HCT116 (cell line): ENCODE measurements around the gene CDX1. TPM values are rescaled to one million over a fixed set of nuclear protein-coding genes. Genes with fewer than 3 reads are reported as not detected.

ENCODE experiments used
- ATAC-seq: fragments of 200-7000 bp; cut with Tn5 transposase; 2 replicates; pipeline ENCODE4 v1.9.1; 2020; ENCODE audit warnings: mild to moderate bottlenecking, moderate library complexity
- BruUV-seq: library from RNA; stranded (reverse); fragments of 400-500 nt; replicated peaks from 2 replicates; lab custom pipeline; 2021; lab: Mats Ljungman, UMichigan
- CTCF ChIA-PET: fragments of 300-600 bp; sonication (Branson Sonifier 250); formaldehyde crosslinking; loops from one replicate; lab custom pipeline; 2021; ENCODE audit warnings: antibody characterized with exemption; lab: Charles Lee
- POLR2A ChIA-PET: fragments of 300-600, 350-600 bp; sonication (Branson Sonifier 250); formaldehyde crosslinking; loops from one replicate; lab custom pipeline; 2021; ENCODE audit warnings: antibody characterized with exemption; lab: Charles Lee
- RAD21 ChIA-PET, 2 experiments: fragments of 300-600 bp; sonication (Branson Sonifier 250); formaldehyde crosslinking; loops; one replicate each; lab custom pipeline; 2023; ENCODE audit warnings: low total read pairs in 2 of 2; ENCODE audit not compliant: uncharacterized antibody in 2 of 2, unreplicated experiment in 2 of 2, low non-redundant PET in 1 of 2; lab: Charles Lee
- DNase-seq: peaks from one replicate; pipeline ENCODE4 v3.0.0-alpha.2; 2010; ENCODE audit warnings: low read depth, low spot score
- H2AFZ ChIP-seq: fragments of 200-600 bp; shearing (Covaris generic), sonication (generic); 2 replicates; pipeline ENCODE4 v1.6.1; 2017; ENCODE audit warnings: low read depth, mixed run types, mixed read lengths, antibody characterized with exemption, low read length; ENCODE audit not compliant: poor library complexity, severe bottlenecking
- H3K27ac ChIP-seq: 2 replicates; pipeline ENCODE4 v1.5.1; 2012; ENCODE audit warnings: low read depth, low read length
- H3K27me3 ChIP-seq: fragments of 200-600 bp; sonication (generic); 2 replicates; pipeline ENCODE4 v1.6.1; 2016; ENCODE audit warnings: mixed run types, low read length, mixed read lengths; ENCODE audit not compliant: insufficient read depth
- H3K36me3 ChIP-seq, 2 experiments: fragments of 200-500 bp in 1 of 2; fragments of 200-600 bp in 1 of 2; sonication (Bioruptor generic) in 1 of 2; sonication (generic) in 1 of 2; 2 replicates each; pipeline versions ENCODE4 v1.5.1 to v1.6.1; 2014 to 2016; ENCODE audit warnings: low read length in 2 of 2, inconsistent platforms in 1 of 2, mixed read lengths in 1 of 2, mixed run types in 1 of 2; ENCODE audit not compliant: insufficient read depth in 2 of 2, control insufficient read depth in 1 of 2
- H3K4me1 ChIP-seq, 2 experiments: fragments of 200-600 bp in 1 of 2; sonication (generic) in 1 of 2; 2 replicates each; pipeline versions ENCODE4 v1.5.1 to v1.6.1; 2012 to 2017; ENCODE audit warnings: low read length in 2 of 2, inconsistent platforms in 1 of 2, mild to moderate bottlenecking in 1 of 2, mixed read lengths in 1 of 2, mixed run types in 1 of 2, moderate library complexity in 1 of 2; ENCODE audit not compliant: insufficient read depth in 2 of 2, control insufficient read depth in 1 of 2
- H3K4me2 ChIP-seq: fragments of 200-600 bp; sonication (generic); 2 replicates; pipeline ENCODE4 v1.6.1; 2017; ENCODE audit warnings: mixed run types, low read length, mixed read lengths
- H3K4me3 ChIP-seq, 2 experiments: fragments of 200-600 bp in 1 of 2; sonication (generic) in 1 of 2; replicated peaks in 1 of 2; 2 replicates each; pipeline ENCODE4 v1.5.1; 2011 to 2016; ENCODE audit warnings: low read length in 2 of 2, control low read depth in 1 of 2, low read depth in 1 of 2, mild to moderate bottlenecking in 1 of 2, mixed read lengths in 1 of 2, mixed run types in 1 of 2
- H3K79me2 ChIP-seq: fragments of 200-600 bp; sonication (generic); 2 replicates; pipeline ENCODE4 v1.6.1; 2017; ENCODE audit warnings: mild to moderate bottlenecking, mixed run types, low read length, moderate library complexity, mixed read lengths; ENCODE audit not compliant: insufficient read depth
- H3K9ac ChIP-seq: fragments of 200-600 bp; sonication (generic); 2 replicates; pipeline ENCODE4 v1.6.1; 2016; ENCODE audit warnings: low read length, mixed read lengths
- H3K9me2 ChIP-seq: fragments of 200-600 bp; sonication (generic), shearing (Covaris generic); 2 replicates; pipeline ENCODE4 v1.6.1; 2017; ENCODE audit warnings: mixed run types, mild to moderate bottlenecking, moderate library complexity; ENCODE audit not compliant: insufficient read depth
- H3K9me3 ChIP-seq, 2 experiments: fragments of 200-500 bp in 1 of 2; fragments of 200-600 bp in 1 of 2; sonication (Bioruptor generic) in 1 of 2; sonication (generic) in 1 of 2; 2 replicates each; pipeline ENCODE4 v1.6.1; 2014 to 2017; ENCODE audit warnings: low read length in 2 of 2, mixed read lengths in 2 of 2, inconsistent platforms in 1 of 2, low read depth in 1 of 2, mild to moderate bottlenecking in 1 of 2, mixed run types in 1 of 2, moderate library complexity in 1 of 2; ENCODE audit not compliant: control insufficient read depth in 1 of 2, insufficient read depth in 1 of 2
- H4K20me1 ChIP-seq: fragments of 200-600 bp; sonication (generic), shearing (Covaris generic); 2 replicates; pipeline ENCODE4 v1.6.1; 2017; ENCODE audit warnings: mixed run types, mild to moderate bottlenecking, moderate library complexity; ENCODE audit not compliant: insufficient read depth
- CTCF ChIP-seq, 3 experiments: fragments of 200-600 bp in 1 of 3; sonication (generic) in 1 of 3; IDR thresholded peaks in 2 of 3; conservative IDR thresholded peaks in 1 of 3; 2 replicates each; pipeline ENCODE4 v1.5.1; 2012 to 2017; ENCODE audit warnings: low read depth in 2 of 3, low read length in 2 of 3, antibody characterized with exemption in 1 of 3, borderline replicate concordance in 1 of 3, control low read depth in 1 of 3, mild to moderate bottlenecking in 1 of 3, mixed read lengths in 1 of 3, mixed run types in 1 of 3, moderate library complexity in 1 of 3; ENCODE audit not compliant: insufficient read depth in 1 of 3
- MAX ChIP-seq: IDR thresholded peaks from 2 replicates; pipeline ENCODE4 v1.6.1; 2012
- POLR2A ChIP-seq: IDR thresholded peaks from 2 replicates; pipeline ENCODE4 v1.7.0; 2011; ENCODE audit warnings: borderline replicate concordance; ENCODE audit not compliant: insufficient read depth, insufficient read length; ENCODE audit errors: extremely low read depth
- RAD21 ChIP-seq: IDR thresholded peaks from 2 replicates; pipeline ENCODE4 v1.6.1; 2012; ENCODE audit warnings: low read depth, mild to moderate bottlenecking
- SRF ChIP-seq: IDR thresholded peaks from 2 replicates; pipeline ENCODE4 v1.6.1; 2012; ENCODE audit warnings: low read depth
- TCF7L2 ChIP-seq: IDR thresholded peaks from 2 replicates; pipeline ENCODE4 v1.7.0; 2011; ENCODE audit warnings: borderline replicate concordance, inconsistent platforms; ENCODE audit not compliant: insufficient read depth, insufficient read length; ENCODE audit errors: extremely low read depth
- YY1 ChIP-seq: IDR thresholded peaks from 2 replicates; pipeline ENCODE4 v1.6.1; 2011; ENCODE audit warnings: low read length, low read depth, moderate library complexity, mild to moderate bottlenecking; ENCODE audit not compliant: insufficient replicate concordance; ENCODE audit errors: extremely low read depth
- ZBTB33 ChIP-seq: IDR thresholded peaks from 2 replicates; pipeline ENCODE4 v1.6.1; 2011; ENCODE audit warnings: mild to moderate bottlenecking, low read length, moderate library complexity; ENCODE audit not compliant: insufficient replicate concordance; ENCODE audit errors: extremely low read depth
- ZNF274 ChIP-seq: fragments of 200-500 bp; sonication (Bioruptor generic); IDR thresholded peaks from 2 replicates; pipeline ENCODE4 v1.6.1; 2014; ENCODE audit warnings: mild to moderate bottlenecking, low read depth, low read length, inconsistent platforms
- intact Hi-C: fragments of 100-400 bp; cut with micrococcal nuclease; formaldehyde crosslinking; loops from 2 replicates; pipeline ENCODE4 v1.10.0; 2022
- total RNA-seq: library from RNA; stranded (reverse); gene quantifications from one replicate; pipeline ENCODE4 v1.2.1, GENCODE V29; 2021; ENCODE audit not compliant: unreplicated experiment

CDX1 gene
- total RNA-seq, 1 experiment from 2014 or later = not detected

GRCh38 chr5:150217873-150218692, 51.5 kb downstream of the CDX1 start:
- Histone ChIP-seq H3K79me2 (no peaks in the 10 kb centered on the region), H2AFZ (peak overlapping the region; percentile 86), H3K4me1 (0 out of 4 replicates have a peak, but pooled peaks cover 0 to 2% of the 10 kb centered on the region in 2 experiments), H3K27ac (no peak overlapping the region), H3K4me3 (no peak overlapping the region), H3K9me3 (no peaks in the 10 kb centered on the region), H3K36me3 (no peaks in the 10 kb centered on the region), H3K9me2 (no peaks in the 10 kb centered on the region), H3K9ac (no peak overlapping the region), H3K4me2 (peak overlapping the region; percentile 28; the same call in 1 of the 2 replicates), H3K27me3 (no peaks in the 10 kb centered on the region), H4K20me1 (no peaks in the 10 kb centered on the region)
- ChIA-PET RAD21 (no interaction called here), POLR2A (no interaction called here), CTCF (interaction anchor here (0.5 to 1.7 kb wide), 9 partner anchors 11 to 384 kb away, joined by 3 to 6 read pairs (median 3); no protein-coding TSS in a partner anchor)
- BruUV-seq = no TSS peak
- intact Hi-C loops = loop anchor here (1.0 to 10.0 kb wide), 8 partner anchors 57 to 581 kb away; partner anchors contain the start of genes HMGXB3 and TIGD6
- ATAC-seq = peak; percentile 99
- no peak for TF ChIP-seq MAX
- TF ChIP-seq SRF = no peak
- no peak for TF ChIP-seq POLR2A
- TF ChIP-seq CTCF (IDR thresholded peaks at IDR 0.05 in 2 of 3, conservative IDR thresholded peaks at IDR 0.05 in 1 of 3; ENCODE audit: borderline replicate concordance in 1 of 3, insufficient read depth in 1 of 3, low read depth in 2 of 3, low read length in 2 of 3) = peak; percentile 87 to 96 (median 88)
- peak; percentile 97 for TF ChIP-seq RAD21
- TF ChIP-seq ZBTB33 = no peak
- no peak for TF ChIP-seq TCF7L2
- no peak for TF ChIP-seq ZNF274
- TF ChIP-seq YY1 = peak; percentile 14
- DNase-seq = peak; percentile 64
